Neural cell (in vitro differentiated cells): ENCODE measurements around the gene PTPN22.

Experiments
- CTCF ChIP-seq: fragments of 450-650 bp; IDR thresholded peaks from 2 replicates; pipeline ENCODE4 v1.5.1; 2014; ENCODE audit warnings: antibody characterized with exemption, mild to moderate bottlenecking, moderate library complexity; ENCODE audit not compliant: poor library complexity, severe bottlenecking
- EP300 ChIP-seq: fragments of 450-650 bp; conservative IDR thresholded peaks from 2 replicates; pipeline ENCODE4 v1.6.1; 2014; ENCODE audit warnings: antibody characterized with exemption, mild to moderate bottlenecking, moderate library complexity; ENCODE audit not compliant: poor library complexity, severe bottlenecking
- EZH2 ChIP-seq: fragments of 200-600, 300-800 bp; shearing (Covaris generic), sonication (generic); IDR thresholded peaks from 2 replicates; pipeline ENCODE4 v1.6.1; 2014; ENCODE audit warnings: antibody characterized with exemption, low read length, borderline replicate concordance, mild to moderate bottlenecking; ENCODE audit not compliant: insufficient read depth, poor library complexity, severe bottlenecking
- MXI1 ChIP-seq: fragments of 450-650 bp; conservative IDR thresholded peaks from 2 replicates; pipeline ENCODE4 v1.6.1; 2014; ENCODE audit warnings: antibody characterized with exemption, mild to moderate bottlenecking; ENCODE audit not compliant: poor library complexity, severe bottlenecking
- POLR2AphosphoS5 ChIP-seq: IDR thresholded peaks from 2 replicates; pipeline ENCODE4 v1.6.1; 2012
- RAD21 ChIP-seq: fragments of 450-650 bp; conservative IDR thresholded peaks from 2 replicates; pipeline ENCODE4 v1.6.1; 2014; ENCODE audit warnings: antibody characterized with exemption, mild to moderate bottlenecking, moderate library complexity
- REST ChIP-seq: IDR thresholded peaks from 2 replicates; pipeline ENCODE4 v1.6.1; 2012; ENCODE audit warnings: borderline replicate concordance
- SMC3 ChIP-seq: fragments of 450-650 bp; conservative IDR thresholded peaks from 2 replicates; pipeline ENCODE4 v1.6.1; 2014; ENCODE audit warnings: antibody characterized with exemption, mild to moderate bottlenecking, moderate library complexity; ENCODE audit not compliant: poor library complexity
- TAF1 ChIP-seq: IDR thresholded peaks from 2 replicates; pipeline ENCODE4 v1.6.1; 2012; ENCODE audit warnings: low read depth

- no peak for TF ChIP-seq CTCF
- no peak for TF ChIP-seq RAD21
- TF ChIP-seq EZH2, result no peak
- no peak for TF ChIP-seq TAF1
- no peak for TF ChIP-seq EP300
- no peak for TF ChIP-seq POLR2AphosphoS5
- no peak for TF ChIP-seq MXI1
- no peak for TF ChIP-seq SMC3
- TF ChIP-seq REST, result no peak
Measured at GRCh38 chr1:113811156-113811887, 60.2 kb downstream of the PTPN22 start.
